GM12874 (cell line): ENCODE results near the gene NPR3.

Experiments used
- TF ChIP-seq, protein P1 (sequence below): IDR thresholded peaks from 2 replicates; pipeline ENCODE4 v1.5.1; 2011; ENCODE audit warnings: low read depth, mild to moderate bottlenecking, control low read depth, low read length, moderate library complexity; ENCODE audit not compliant: insufficient read depth

Gene NPR3

GRCh38 chr5:32767948-32768467 lies 56.9 kb downstream of the NPR3 start:
- TF ChIP-seq, protein P1, sequence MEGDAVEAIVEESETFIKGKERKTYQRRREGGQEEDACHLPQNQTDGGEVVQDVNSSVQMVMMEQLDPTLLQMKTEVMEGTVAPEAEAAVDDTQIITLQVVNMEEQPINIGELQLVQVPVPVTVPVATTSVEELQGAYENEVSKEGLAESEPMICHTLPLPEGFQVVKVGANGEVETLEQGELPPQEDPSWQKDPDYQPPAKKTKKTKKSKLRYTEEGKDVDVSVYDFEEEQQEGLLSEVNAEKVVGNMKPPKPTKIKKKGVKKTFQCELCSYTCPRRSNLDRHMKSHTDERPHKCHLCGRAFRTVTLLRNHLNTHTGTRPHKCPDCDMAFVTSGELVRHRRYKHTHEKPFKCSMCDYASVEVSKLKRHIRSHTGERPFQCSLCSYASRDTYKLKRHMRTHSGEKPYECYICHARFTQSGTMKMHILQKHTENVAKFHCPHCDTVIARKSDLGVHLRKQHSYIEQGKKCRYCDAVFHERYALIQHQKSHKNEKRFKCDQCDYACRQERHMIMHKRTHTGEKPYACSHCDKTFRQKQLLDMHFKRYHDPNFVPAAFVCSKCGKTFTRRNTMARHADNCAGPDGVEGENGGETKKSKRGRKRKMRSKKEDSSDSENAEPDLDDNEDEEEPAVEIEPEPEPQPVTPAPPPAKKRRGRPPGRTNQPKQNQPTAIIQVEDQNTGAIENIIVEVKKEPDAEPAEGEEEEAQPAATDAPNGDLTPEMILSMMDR: no peak

GRCh38 chr5:32769711-32770110 lies 58.6 kb downstream of the NPR3 start:
- TF ChIP-seq, protein P1: no peak

- TF ChIP-seq, protein P1: no peak
Measured at GRCh38 chr5:32770444-32770843, 59.3 kb downstream of the NPR3 start.

GRCh38 chr5:32771037-32771436 lies 59.9 kb downstream of the NPR3 start:
- TF ChIP-seq, protein P1: no peak

DNA sequence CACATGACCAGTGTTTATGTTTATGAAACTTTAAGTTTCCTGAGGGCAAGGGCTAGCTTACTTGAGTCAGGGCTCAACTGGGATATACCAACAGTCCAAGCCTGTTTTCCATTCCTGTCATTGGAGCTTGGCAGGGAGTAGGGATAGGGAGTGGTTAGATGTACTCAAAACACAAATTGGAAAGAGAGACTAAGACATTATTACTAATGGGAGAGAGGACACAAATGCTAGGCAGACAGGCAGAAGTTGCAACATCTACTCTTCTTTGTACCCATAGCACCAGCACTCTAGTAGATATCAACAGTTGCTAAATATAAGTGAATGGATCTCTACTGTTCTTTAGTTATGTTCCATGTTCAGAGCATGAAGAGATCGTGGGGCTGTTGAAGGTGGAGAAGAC lies 62.8 kb downstream of the NPR3 start:
- TF ChIP-seq, protein P1: no peak

- TF ChIP-seq, protein P1: no peak
Measured at GRCh38 chr5:32776200-32776599, 65.1 kb downstream of the NPR3 start.

GRCh38 chr5:32777222-32777621 lies 66.1 kb downstream of the NPR3 start:
- TF ChIP-seq, protein P1: no peak
